Adrenal gland (tissue), 12 donors: ENCODE measurements around the gene KMT5C. TPM values are rescaled to one million over a fixed set of nuclear protein-coding genes. Genes with fewer than 3 reads are reported as not detected.

Source experiments
- DNase-seq, 7 donors: peaks; one replicate each; pipeline ENCODE4 v3.0.0-alpha.2; 2019 to 2020
- H3K27ac ChIP-seq, 5 donors: fragments of 200-600 bp; sonication (generic) in 4 of 5; 1 replicate in 3 of 5; 2 replicates in 2 of 5; pipeline versions ENCODE4 v1.5.1 to v1.8.0; 2016 to 2020; ENCODE audit warnings: mild to moderate bottlenecking in 1 of 5
- H3K27me3 ChIP-seq: fragments of 200-600 bp; 2 replicates; pipeline ENCODE4 v1.8.0; 2021
- H3K36me3 ChIP-seq, 2 donors: fragments of 200-600 bp; replicated peaks in 1 of 2; 1 replicate in 1 of 2; 2 replicates in 1 of 2; pipeline versions ENCODE4 v1.5.1 to v1.8.0; 2018 to 2022
- H3K4me1 ChIP-seq, 2 donors: fragments of 200-600 bp; replicated peaks in 1 of 2; 1 replicate in 1 of 2; 2 replicates in 1 of 2; pipeline versions ENCODE4 v1.5.1 to v1.8.0; 2018 to 2021
- H3K4me3 ChIP-seq, 4 donors: fragments of 200-600 bp; sonication (generic) in 3 of 4; one replicate each; pipeline ENCODE4 v1.5.1; 2016 to 2018
- H3K9me3 ChIP-seq, 3 donors: fragments of 200-600 bp; sonication (generic) in 1 of 3; replicated peaks in 1 of 3; 1 replicate in 2 of 3; 2 replicates in 1 of 3; pipeline versions ENCODE4 v1.5.1 to v1.8.0; 2016 to 2021
- POLR2A ChIP-seq, 2 donors: fragments of 450-650 bp; IDR thresholded peaks; one replicate each; pipeline ENCODE4 v1.6.1; 2017; ENCODE audit warnings: antibody characterized with exemption in 2 of 2, mild to moderate bottlenecking in 2 of 2, moderate library complexity in 1 of 2
- WGBS, 4 donors: extraction: QIAGEN DNeasy Blood & Tissue Kit in 2 of 4; methylation state at CpG; one replicate each; pipeline versions ENCODE4 v1.1.5 to v1.1.7; 2013 to 2017; 5-methylcytosine and 5-hydroxymethylcytosine counted together
- intact Hi-C, 2 donors: fragments of 100-400 bp; cut with DNase I; formaldehyde crosslinking; loops; one replicate each; pipeline versions ENCODE4 v1.14.1 to v1.15.0; 2022 to 2023
- polyA plus RNA-seq, 3 donors: library from polyadenylated mRNA; stranded (reverse); fragments of 200-250 nt in 2 of 3; fragments of 350-450 nt in 1 of 3; fragmentation: Illumina TruSeq in 1 of 3; extraction: RNeasy Lipid Tissue Mini Kit (QIAGEN cat#74804) in 1 of 3; gene quantifications; one replicate each; pipeline ENCODE4 v1.2.3, GENCODE V29; 2013 to 2014
- total RNA-seq, 9 donors: library from RNA; depleted of rRNA in 4 of 9; stranded (reverse); fragments of >200 nt in 4 of 9; fragments of 120-200 nt in 1 of 9; fragmentation: NEBNext Ultra II Directional in 1 of 9; extraction: Animal tissue kit (Norgen Biotek cat#: 25700) in 1 of 9; gene quantifications; one replicate each; pipeline versions ENCODE4 v1.1.0 to v1.2.4, GENCODE V29; 2013 to 2023
- TF ChIP-seq, protein P1 (sequence below), 6 experiments: fragments of 450-650 bp in 4 of 6; fragments of 200-600 bp in 2 of 6; sonication (generic) in 1 of 6; IDR thresholded peaks; 1 replicate in 5 of 6; 2 replicates in 1 of 6; pipeline versions ENCODE4 v1.5.1 to v1.8.0; 2016 to 2021; ENCODE audit warnings: antibody characterized with exemption in 6 of 6, mild to moderate bottlenecking in 2 of 6, moderate library complexity in 1 of 6
- donor health status: healthy with polysubstance abuse.
- donor health status: Bipolar disorder and iron deficiency.
- donor health status: DM: yes; HTN: yes; CAD: no.
- donor health status: DM: no; HTN: no; CAD: no.
- donor health status: DM: no; HTN: no; CAD: no.
- donor health status: DM: yes; HTN: yes; CAD: no.

Gene KMT5C
- total and polyA plus RNA-seq, 12 donors = 1.4 to 56.7 (median 15.4) TPM

DNA sequence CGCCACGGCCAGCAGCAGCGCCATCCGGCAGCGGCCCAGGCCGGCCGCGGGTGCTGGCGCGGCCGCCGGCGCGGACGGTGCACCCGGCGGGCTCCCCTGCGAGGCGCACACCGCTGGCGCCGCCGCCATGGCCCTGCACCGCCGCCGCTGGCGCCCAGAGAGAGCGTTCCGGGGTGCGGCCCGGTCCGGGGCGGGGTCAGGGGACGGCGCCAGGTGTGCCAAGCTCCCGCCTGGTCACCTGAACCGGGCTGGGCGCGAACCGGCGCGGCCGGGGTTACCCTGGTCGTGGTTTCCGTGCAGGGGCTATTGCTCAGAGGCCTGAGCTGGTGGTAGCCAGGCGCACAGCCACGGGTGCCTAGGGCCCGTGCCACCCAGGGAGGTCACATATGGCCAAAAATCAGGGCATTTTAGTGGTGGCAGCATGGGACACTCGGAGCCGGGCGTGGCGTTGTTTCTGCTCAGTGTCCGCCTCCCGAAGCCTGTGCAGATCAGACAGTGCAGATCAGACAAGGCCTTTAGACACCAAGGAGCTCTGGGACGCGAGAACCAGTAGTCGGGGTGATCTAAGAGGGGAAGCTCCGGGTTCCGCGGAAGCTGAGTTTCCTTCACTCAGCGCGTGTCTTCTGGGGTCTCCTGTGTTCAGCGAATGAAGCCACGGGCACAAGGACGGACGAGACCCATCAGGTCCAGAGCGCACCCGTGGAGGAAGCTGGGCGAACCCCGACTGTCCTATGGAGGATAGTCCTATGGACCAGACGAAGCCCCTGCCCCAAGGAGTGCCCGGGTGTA, 44.6 kb downstream of the KMT5C start, which contains the start of gene TMEM238:
Gene TMEM238, minus strand, starts transcription at position 162 of the 789 bp plus-strand sequence. Its CDS starts 33 bp downstream, at position 129.
- H3K9me3 ChIP-seq = no peaks in the 10 kb centered on the region
- H3K4me1 ChIP-seq = peaks cover 30 to 42% of the 10 kb centered on the region in 2 donors
- peak within 1 kb of the TSS; percentile 71 to 96 (median 87) for H3K27ac ChIP-seq
- peak within 1 kb of the TSS in 1 of 4 donors; percentile 85 for H3K4me3 ChIP-seq
- no peaks in the 10 kb centered on the region for H3K27me3 ChIP-seq
- TF ChIP-seq, protein P1, sequence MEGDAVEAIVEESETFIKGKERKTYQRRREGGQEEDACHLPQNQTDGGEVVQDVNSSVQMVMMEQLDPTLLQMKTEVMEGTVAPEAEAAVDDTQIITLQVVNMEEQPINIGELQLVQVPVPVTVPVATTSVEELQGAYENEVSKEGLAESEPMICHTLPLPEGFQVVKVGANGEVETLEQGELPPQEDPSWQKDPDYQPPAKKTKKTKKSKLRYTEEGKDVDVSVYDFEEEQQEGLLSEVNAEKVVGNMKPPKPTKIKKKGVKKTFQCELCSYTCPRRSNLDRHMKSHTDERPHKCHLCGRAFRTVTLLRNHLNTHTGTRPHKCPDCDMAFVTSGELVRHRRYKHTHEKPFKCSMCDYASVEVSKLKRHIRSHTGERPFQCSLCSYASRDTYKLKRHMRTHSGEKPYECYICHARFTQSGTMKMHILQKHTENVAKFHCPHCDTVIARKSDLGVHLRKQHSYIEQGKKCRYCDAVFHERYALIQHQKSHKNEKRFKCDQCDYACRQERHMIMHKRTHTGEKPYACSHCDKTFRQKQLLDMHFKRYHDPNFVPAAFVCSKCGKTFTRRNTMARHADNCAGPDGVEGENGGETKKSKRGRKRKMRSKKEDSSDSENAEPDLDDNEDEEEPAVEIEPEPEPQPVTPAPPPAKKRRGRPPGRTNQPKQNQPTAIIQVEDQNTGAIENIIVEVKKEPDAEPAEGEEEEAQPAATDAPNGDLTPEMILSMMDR (IDR thresholded peaks at IDR 0.05) = peak in 1 of 6 experiments; percentile 6
- TF ChIP-seq POLR2A (IDR thresholded peaks at IDR 0.05) = peak in 1 of 2 donors; percentile 1
- intact Hi-C loops = loop anchor here in 1 of 2 donors (5.0 kb wide), 1 partner anchor 82 kb away; no protein-coding TSS in a partner anchor
- DNase-seq = peak in 5 of 7 donors; percentile 30 to 71 (median 46)
- 23 to 75% (median 36%) methylated on average over 16 to 72 of the region's 72 CpGs for WGBS, 4 donors
- peaks cover 0 to 24% of the 10 kb centered on the region in 2 donors for H3K36me3 ChIP-seq

DNA sequence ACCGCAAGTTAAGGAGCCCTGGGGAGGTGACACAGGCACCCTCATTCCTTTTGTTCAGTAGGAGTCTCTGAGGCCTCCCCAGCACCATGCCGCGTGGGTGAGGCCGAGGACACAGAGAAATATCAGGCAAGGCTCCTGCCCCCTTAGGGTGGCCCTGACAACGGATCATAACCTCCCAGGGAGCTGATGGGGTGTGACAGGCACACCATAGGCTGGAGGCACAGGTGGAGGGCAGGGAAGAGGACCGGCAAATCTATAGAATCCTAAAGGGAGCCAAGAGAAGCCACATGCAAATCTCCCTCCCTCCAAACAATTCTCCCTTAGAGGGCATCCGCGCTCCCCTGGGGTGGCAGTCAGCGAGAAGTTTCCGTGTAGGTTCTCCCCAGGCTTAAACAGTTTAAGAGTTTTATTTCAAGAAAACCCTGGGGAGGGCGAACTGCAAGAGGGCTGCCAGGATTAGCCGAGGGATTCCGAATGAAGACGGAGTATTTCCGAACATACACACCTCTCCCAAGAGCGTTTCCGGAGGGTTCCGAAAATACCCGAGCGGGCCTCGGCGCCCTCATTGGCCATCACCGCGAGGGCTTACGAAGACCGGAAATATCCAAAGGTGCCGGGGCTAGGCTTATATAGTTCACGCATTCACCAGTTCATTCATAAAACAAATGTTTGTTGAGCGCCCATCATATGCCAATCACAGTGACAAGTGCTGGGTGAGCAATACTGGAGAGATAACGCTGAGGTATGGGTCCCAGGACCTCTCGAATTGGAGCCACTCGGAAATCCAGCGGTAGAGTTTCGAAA, 45.4 kb downstream of the KMT5C start:
- no peaks in the 10 kb centered on the region for H3K27me3 ChIP-seq
- intact Hi-C loops = loop anchor here in 1 of 2 donors (5.0 kb wide), 1 partner anchor 83 kb away; no protein-coding TSS in a partner anchor
- DNase-seq = peak; percentile 96 to 99 (median 97)
- TF ChIP-seq, protein P1 (IDR thresholded peaks at IDR 0.05) = peak in 1 of 6 experiments; percentile 11
- TF ChIP-seq POLR2A (IDR thresholded peaks at IDR 0.05) = peak in 1 of 2 donors; percentile 5
- H3K4me3 ChIP-seq = peak overlapping the region in 1 of 4 donors; percentile 85
- H3K36me3 ChIP-seq = peaks cover 0 to 31% of the 10 kb centered on the region in 2 donors
- peak overlapping the region; percentile 71 to 96 (median 87) for H3K27ac ChIP-seq
- WGBS, 4 donors = 8 to 12% (median 9%) methylated on average over 27 to 34 of the region's 34 CpGs
- no peaks in the 10 kb centered on the region for H3K9me3 ChIP-seq
- peaks cover 30 to 45% of the 10 kb centered on the region in 2 donors for H3K4me1 ChIP-seq

DNA sequence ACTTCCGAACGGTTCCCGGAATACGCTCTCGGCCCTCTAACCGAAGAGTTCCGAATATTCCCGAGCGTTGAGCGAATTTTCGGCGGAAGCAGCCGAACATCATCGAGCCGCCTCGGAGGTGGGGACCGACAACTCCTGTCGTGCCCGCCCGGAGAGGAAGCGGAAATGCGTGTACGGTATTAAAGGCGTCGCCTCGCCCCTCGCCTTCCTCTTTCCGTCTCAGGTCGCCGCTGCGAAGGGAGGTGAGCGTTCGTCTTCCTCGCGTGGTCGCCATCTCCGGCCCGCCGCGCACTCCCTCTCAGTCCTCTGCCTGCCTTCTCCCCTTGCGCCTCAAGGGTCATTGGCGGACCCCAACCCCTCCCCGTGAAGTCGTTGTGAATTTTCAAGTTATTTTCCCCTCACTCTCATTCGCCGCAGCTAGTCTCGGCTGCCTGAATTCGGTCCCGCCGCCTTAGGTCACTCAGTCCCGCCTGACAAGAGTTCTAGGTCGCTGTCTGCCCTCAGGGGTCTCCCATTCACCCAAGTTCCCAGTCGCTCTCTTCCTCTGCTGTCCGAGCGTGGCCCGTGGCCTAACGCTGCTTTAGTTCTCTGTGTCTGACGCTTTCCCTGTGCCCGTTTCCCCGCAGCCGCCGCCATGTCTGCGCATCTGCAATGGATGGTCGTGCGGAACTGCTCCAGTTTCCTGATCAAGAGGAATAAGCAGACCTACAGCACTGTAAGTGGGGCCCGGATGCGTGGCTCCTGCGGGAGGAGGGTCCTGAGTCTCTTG, 46.2 kb downstream of the KMT5C start, which contains the start of gene RPL28:
Gene RPL28, plus strand, starts transcription at position 209 of the 769 bp plus-strand sequence. Its CDS starts 426 bp downstream, at position 635.
- TF ChIP-seq, protein P1 (IDR thresholded peaks at IDR 0.05) = peak in 1 of 6 experiments; percentile 25
- peak; percentile 98 for TF ChIP-seq POLR2A (IDR thresholded peaks at IDR 0.05)
- WGBS, 4 donors = 0 to 1% (median 0%) methylated on average over 40 to 68 of the region's 68 CpGs
- peaks cover 30 to 45% of the 10 kb centered on the region in 2 donors for H3K4me1 ChIP-seq

More for the DNA sequence above, 46.2 kb downstream of the KMT5C start, which contains the start of gene RPL28:
- DNase-seq = peak; percentile 98 to 99 (median 99)
- intact Hi-C loops = no loop called here
- Histone ChIP-seq H3K27ac (peak within 1 kb of the TSS; percentile 71 to 96 (median 87)), H3K36me3 (peaks cover 0 to 35% of the 10 kb centered on the region in 2 donors), H3K27me3 (no peaks in the 10 kb centered on the region), H3K4me3 (peak within 1 kb of the TSS; percentile 36 to 93 (median 71)), H3K9me3 (no peaks in the 10 kb centered on the region)
